Endothelial cell of umbilical vein (primary cell): Measurements from ENCODE around the gene ITGAX. TPM values are rescaled to one million over a fixed set of nuclear protein-coding genes. Genes with fewer than 3 reads are reported as not detected.

Experiments
- BruUV-seq: library from RNA; stranded (reverse); fragments of 400-500 nt; replicated peaks from 2 replicates; lab custom pipeline; 2021; lab: Mats Ljungman, UMichigan
- CTCF ChIA-PET: fragments of 300-600, 350-600 bp; sonication (Branson Sonifier 250); formaldehyde crosslinking; loops from one replicate; lab custom pipeline; 2021; ENCODE audit warnings: antibody characterized with exemption, inconsistent platforms; lab: Charles Lee
- POLR2A ChIA-PET: fragments of 300-600, 350-600 bp; sonication (Branson Sonifier 250); formaldehyde crosslinking; loops from one replicate; lab custom pipeline; 2021; ENCODE audit warnings: antibody characterized with exemption, inconsistent platforms; lab: Charles Lee
- DNase-seq: peaks from one replicate; pipeline ENCODE4 v3.0.0-alpha.2; 2011; ENCODE audit warnings: low read depth, low spot score
- FAIRE-seq: peaks from 2 replicates; lab custom pipeline; 2011; peaks lifted over from hg19 to GRCh38; lab: Jason Lieb, UNC
- H2AFZ ChIP-seq: 2 replicates; pipeline ENCODE4 v1.6.0; 2012; ENCODE audit warnings: low read depth, low read length, control low read depth, inconsistent platforms
- H3K27ac ChIP-seq: 2 replicates; pipeline ENCODE4 v1.5.1; 2011; ENCODE audit warnings: low read depth, mild to moderate bottlenecking, control low read depth, low read length, moderate library complexity; ENCODE audit not compliant: insufficient read depth
- H3K27me3 ChIP-seq, 2 experiments: 2 replicates each; pipeline versions ENCODE4 v1.6.0 to v1.6.1; 2011; ENCODE audit warnings: low read length in 2 of 2, mixed read lengths in 1 of 2; ENCODE audit not compliant: control insufficient read depth in 2 of 2, insufficient read depth in 2 of 2
- H3K36me3 ChIP-seq, 2 experiments: 2 replicates in 1 of 2; 3 replicates in 1 of 2; pipeline ENCODE4 v1.5.1; 2011; ENCODE audit warnings: low read length in 2 of 2, mild to moderate bottlenecking in 1 of 2, moderate library complexity in 1 of 2; ENCODE audit not compliant: control insufficient read depth in 2 of 2, insufficient read depth in 2 of 2; ENCODE audit errors: extremely low read depth in 1 of 2
- H3K4me1 ChIP-seq: 3 replicates; pipeline ENCODE4 v1.5.1; 2011; ENCODE audit warnings: mild to moderate bottlenecking, low read length; ENCODE audit not compliant: control insufficient read depth, insufficient read depth; ENCODE audit errors: extremely low read depth
- H3K4me2 ChIP-seq: 2 replicates; pipeline ENCODE4 v1.6.1; 2011; ENCODE audit warnings: low read length, control low read depth, mixed read lengths; ENCODE audit not compliant: insufficient read depth
- H3K4me3 ChIP-seq, 3 experiments: fragments of 200-600 bp in 1 of 3; sonication (generic), shearing (Covaris generic) in 1 of 3; replicated peaks in 1 of 3; 2 replicates each; pipeline ENCODE4 v1.5.1; 2011 to 2016; ENCODE audit warnings: control low read depth in 3 of 3, low read length in 3 of 3, mild to moderate bottlenecking in 2 of 3, inconsistent platforms in 1 of 3, low read depth in 1 of 3, moderate library complexity in 1 of 3; ENCODE audit not compliant: insufficient read depth in 1 of 3
- H3K79me2 ChIP-seq: 2 replicates; pipeline ENCODE4 v1.6.0; 2012; ENCODE audit warnings: low read length, inconsistent platforms; ENCODE audit not compliant: control insufficient read depth, insufficient read depth
- H3K9ac ChIP-seq: replicated peaks from 2 replicates; pipeline ENCODE3; 2011; ENCODE audit warnings: low read length, control low read depth; ENCODE audit not compliant: insufficient read depth; ENCODE audit errors: extremely low read depth
- H3K9me1 ChIP-seq: replicated peaks from 3 replicates; pipeline ENCODE4 v1.6.0; 2011; ENCODE audit warnings: mild to moderate bottlenecking, low read length; ENCODE audit not compliant: control insufficient read depth, insufficient read depth; ENCODE audit errors: extremely low read depth
- H3K9me3 ChIP-seq: replicated peaks from 2 replicates; pipeline ENCODE4 v1.5.1; 2012; ENCODE audit warnings: low read length, inconsistent platforms; ENCODE audit not compliant: control insufficient read depth, insufficient read depth
- H4K20me1 ChIP-seq: replicated peaks from 2 replicates; pipeline ENCODE3; 2011; ENCODE audit warnings: mild to moderate bottlenecking, low read length; ENCODE audit not compliant: control insufficient read depth, insufficient read depth; ENCODE audit errors: extremely low read depth
- FOS ChIP-seq: IDR thresholded peaks from 2 replicates; pipeline ENCODE4 v1.6.1; 2011; ENCODE audit warnings: mild to moderate bottlenecking, low read length, moderate library complexity, borderline replicate concordance; ENCODE audit not compliant: insufficient read depth
- JUN ChIP-seq: IDR thresholded peaks from 2 replicates; pipeline ENCODE4 v1.6.1; 2011; ENCODE audit warnings: borderline replicate concordance, low read depth; ENCODE audit not compliant: insufficient read length, insufficient read depth
- MYC ChIP-seq: IDR thresholded peaks from one replicate; pipeline ENCODE4 v1.6.1; 2011; ENCODE audit warnings: mild to moderate bottlenecking, low read depth, low read length
- POLR2A ChIP-seq: IDR thresholded peaks from 2 replicates; pipeline ENCODE4 v1.6.1; 2012; ENCODE audit warnings: low read depth, mild to moderate bottlenecking, control low read depth, low read length
- dilution Hi-C: fragments of 300-500 bp; cut with MboI; formaldehyde crosslinking; loops from one replicate; pipeline ENCODE4 v1.15.0; 2019; ENCODE audit warnings: low sequenced_read_pairs; ENCODE audit not compliant: extremely low pct_ligation_motif_present
- intact Hi-C: fragments of 100-400 bp; cut with micrococcal nuclease; formaldehyde crosslinking; loops from one replicate; pipeline ENCODE4 v1.10.0; 2022
- polyA plus RNA-seq, 4 experiments: library from polyadenylated mRNA; depleted of rRNA in 3 of 4; stranded (reverse) in 3 of 4; unstranded in 1 of 4; fragments of >200 nt; gene quantifications; 2 replicates each; pipeline versions ENCODE4 v1.2.1 to v1.2.3, GENCODE V29; 2011 to 2012; ENCODE audit warnings: missing spikeins in 1 of 4
- total RNA-seq: library from RNA; stranded (reverse); gene quantifications from 2 replicates; pipeline ENCODE4 v1.2.3, GENCODE V29; 2021

Gene ITGAX
- total and polyA plus RNA-seq, 2 donors (not counting 3 experiments of a cell fraction or from before 2014, with no cell fraction given), result 0.18 to 1.4 TPM

- FAIRE-seq (no peak), DNase-seq (no peak)
- H3K27ac ChIP-seq, result no peak overlapping the region
- no peak overlapping the region for H2AFZ ChIP-seq
- H3K9me3 ChIP-seq, result no peaks in the 10 kb centered on the region
- H3K36me3 ChIP-seq, result no peaks in the 10 kb centered on the region
- H3K4me3 ChIP-seq, result no peak overlapping the region
- H3K9ac ChIP-seq, result no peak overlapping the region
- no peaks in the 10 kb centered on the region for H3K4me1 ChIP-seq
- H3K79me2 ChIP-seq, result no peaks in the 10 kb centered on the region
- no peaks in the 10 kb centered on the region for H3K27me3 ChIP-seq
- no peak overlapping the region for H3K4me2 ChIP-seq
- dilution Hi-C loops (no loop called here), intact Hi-C loops (no loop called here)
- no TSS peak for BruUV-seq
- no peak for TF ChIP-seq MYC
- no peak for TF ChIP-seq FOS
- TF ChIP-seq POLR2A, result no peak
- no peaks in the 10 kb centered on the region for H4K20me1 ChIP-seq
- ChIA-PET CTCF (no interaction called here), POLR2A (no interaction called here)
- no peaks in the 10 kb centered on the region for H3K9me1 ChIP-seq
These were observed 42.7 kb downstream of the ITGAX start for GRCh38 chr16:31397701-31398100.

- no peak for FAIRE-seq
- POLR2A ChIA-PET, result no interaction called here
- CTCF ChIA-PET, result no interaction called here
These were observed 45.2 kb downstream of the ITGAX start for GRCh38 chr16:31400191-31400590.

More at GRCh38 chr16:31400191-31400590, 45.2 kb downstream of the ITGAX start:
- no peak overlapping the region for H3K4me3 ChIP-seq
- H3K27me3 ChIP-seq, result no peaks in the 10 kb centered on the region
- H3K9me3 ChIP-seq, result no peaks in the 10 kb centered on the region
- no peak for DNase-seq
- H4K20me1 ChIP-seq, result no peaks in the 10 kb centered on the region
- BruUV-seq, result no TSS peak
- TF ChIP-seq JUN, result no peak
- intact Hi-C loops, result no loop called here
- no peaks in the 10 kb centered on the region for H3K79me2 ChIP-seq
- dilution Hi-C loops, result no loop called here
- no peak overlapping the region for H3K27ac ChIP-seq
- H3K9ac ChIP-seq, result no peak overlapping the region
- no peaks in the 10 kb centered on the region for H3K4me1 ChIP-seq
- no peak overlapping the region for H2AFZ ChIP-seq
- no peaks in the 10 kb centered on the region for H3K9me1 ChIP-seq
- no peak overlapping the region for H3K4me2 ChIP-seq
- no peaks in the 10 kb centered on the region for H3K36me3 ChIP-seq
